HG03521 (cell line): Measurements from ENCODE around the gene SPATA32.

ENCODE experiments used
- ATAC-seq: cut with Tn5 transposase; IDR thresholded peaks from one replicate; pipeline ENCODE4 v1.9.1; 2021; ENCODE audit warnings: mild to moderate bottlenecking, moderate library complexity; ENCODE audit not compliant: unreplicated experiment

SPATA32 gene

DNA sequence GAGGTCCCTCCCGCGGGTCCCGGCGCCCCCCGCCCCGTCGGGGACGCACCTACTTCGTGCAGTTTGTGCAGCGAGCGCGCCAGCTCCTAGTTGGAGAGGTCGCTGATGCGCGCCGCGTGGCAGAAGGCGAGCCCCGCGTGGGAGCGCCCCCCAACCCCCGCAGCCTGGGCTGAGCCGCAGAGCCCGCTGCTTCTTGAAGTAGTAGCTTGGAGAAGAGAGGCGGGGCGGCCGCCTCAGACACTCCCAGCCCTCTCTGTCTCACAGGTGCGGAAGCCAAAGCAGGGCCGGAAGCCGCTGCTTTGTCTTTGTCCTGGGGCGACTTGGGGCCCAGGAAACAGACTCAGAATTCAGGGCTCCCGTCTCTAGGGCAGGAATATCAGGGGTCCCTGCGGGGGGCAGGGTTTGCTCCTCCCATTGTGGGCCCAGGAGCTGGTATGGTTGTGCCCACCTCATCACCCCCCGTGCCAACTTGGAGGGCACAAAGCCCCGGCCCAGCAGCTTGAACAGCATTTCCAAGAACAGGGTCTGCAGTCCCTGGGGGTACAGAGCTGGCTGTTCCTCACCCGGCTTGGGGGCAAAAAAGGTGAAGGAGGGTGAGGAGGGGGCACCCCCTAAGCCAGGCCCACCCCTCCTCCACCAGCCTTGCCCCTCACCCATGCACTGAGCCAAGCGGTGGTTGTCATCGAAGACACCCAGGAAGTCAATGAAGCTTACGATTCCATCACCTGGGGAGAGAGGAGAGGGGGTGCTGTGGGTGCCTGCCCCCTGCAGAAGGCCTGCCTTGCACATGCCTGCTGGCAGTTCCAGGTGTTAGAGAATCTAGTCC is 13.5 kb downstream of the SPATA32 start:
- ATAC-seq, result peak; percentile 46

- ATAC-seq, result peak; percentile 81
Measured at GRCh38 chr17:45247429-45248131, 14.3 kb downstream of the SPATA32 start.

GRCh38 chr17:45246861-45247428 is 14.9 kb downstream of the SPATA32 start:
- no peak for ATAC-seq

GRCh38 chr17:45246338-45246737 is 15.6 kb downstream of the SPATA32 start:
- ATAC-seq, result no peak

- no peak for ATAC-seq
Measured at GRCh38 chr17:45244725-45245656, 16.9 kb downstream of the SPATA32 start.

DNA sequence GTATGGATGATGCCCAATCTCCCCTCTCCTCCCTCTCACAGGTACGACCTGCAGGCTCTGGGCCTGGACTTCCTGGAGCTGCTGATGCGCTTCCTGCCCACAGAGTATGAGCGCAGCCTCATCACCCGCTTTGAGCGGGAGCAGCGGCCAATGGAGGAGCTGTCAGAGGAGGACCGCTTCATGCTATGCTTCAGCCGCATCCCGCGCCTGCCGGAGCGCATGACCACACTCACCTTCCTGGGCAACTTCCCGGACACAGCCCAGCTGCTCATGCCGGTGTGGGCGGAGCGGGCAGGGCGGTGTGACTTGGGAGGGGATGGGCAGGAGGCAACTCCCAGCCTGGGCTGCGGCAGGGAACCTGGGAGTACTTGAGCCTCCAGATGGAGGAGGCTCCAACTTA is 18.1 kb downstream of the SPATA32 start:
- no peak for ATAC-seq

DNA sequence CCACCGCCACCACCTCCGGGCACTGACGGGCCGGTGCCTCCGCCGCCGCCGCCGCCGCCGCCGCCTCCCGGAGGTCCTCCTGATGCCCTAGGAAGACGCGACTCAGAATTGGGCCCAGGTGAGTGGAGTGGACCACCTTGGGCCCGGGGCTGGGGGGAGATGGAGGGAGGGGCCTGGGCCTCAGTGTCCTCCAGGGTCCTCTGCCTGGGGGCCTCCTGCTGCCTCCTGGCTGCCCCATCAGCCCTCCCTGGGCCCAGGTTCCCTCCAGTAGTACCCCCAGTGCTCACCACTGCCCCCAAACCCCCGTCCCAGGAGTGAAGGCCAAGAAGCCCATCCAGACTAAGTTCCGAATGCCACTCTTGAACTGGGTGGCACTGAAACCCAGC is 19.9 kb downstream of the SPATA32 start:
- no peak for ATAC-seq

DNA sequence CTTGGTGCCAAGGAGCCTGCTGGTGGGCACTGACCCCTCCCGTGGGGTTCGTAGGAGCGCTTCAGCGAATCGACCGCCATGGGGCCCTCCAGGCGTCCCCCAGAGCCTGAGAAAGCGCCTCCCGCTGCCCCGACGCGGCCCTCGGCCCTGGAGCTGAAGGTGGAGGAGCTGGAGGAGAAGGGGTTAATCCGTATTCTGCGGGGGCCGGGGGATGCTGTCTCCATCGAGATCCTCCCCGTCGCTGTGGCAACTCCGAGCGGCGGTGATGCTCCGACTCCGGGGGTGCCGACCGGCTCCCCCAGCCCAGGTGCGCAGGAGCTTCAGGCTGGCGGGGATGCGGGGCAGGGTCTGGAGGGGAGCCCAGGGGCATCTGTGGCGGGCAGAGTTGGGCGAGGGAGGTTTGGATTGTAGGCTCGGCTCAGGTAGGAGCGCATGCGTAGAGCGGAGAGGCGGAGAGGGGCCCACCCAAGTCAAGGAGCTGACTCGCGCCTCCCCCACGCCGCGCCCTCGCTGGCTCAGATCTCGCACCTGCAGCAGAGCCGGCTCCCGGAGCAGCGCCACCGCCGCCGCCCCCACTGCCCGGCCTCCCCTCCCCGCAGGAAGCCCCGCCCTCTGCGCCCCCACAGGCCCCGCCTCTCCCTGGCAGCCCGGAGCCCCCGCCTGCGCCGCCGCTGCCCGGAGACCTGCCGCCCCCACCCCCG is 20.4 kb downstream of the SPATA32 start:
- no peak for ATAC-seq

- no peak for ATAC-seq
Measured at GRCh38 chr17:45240905-45241327, 21.0 kb downstream of the SPATA32 start.

DNA sequence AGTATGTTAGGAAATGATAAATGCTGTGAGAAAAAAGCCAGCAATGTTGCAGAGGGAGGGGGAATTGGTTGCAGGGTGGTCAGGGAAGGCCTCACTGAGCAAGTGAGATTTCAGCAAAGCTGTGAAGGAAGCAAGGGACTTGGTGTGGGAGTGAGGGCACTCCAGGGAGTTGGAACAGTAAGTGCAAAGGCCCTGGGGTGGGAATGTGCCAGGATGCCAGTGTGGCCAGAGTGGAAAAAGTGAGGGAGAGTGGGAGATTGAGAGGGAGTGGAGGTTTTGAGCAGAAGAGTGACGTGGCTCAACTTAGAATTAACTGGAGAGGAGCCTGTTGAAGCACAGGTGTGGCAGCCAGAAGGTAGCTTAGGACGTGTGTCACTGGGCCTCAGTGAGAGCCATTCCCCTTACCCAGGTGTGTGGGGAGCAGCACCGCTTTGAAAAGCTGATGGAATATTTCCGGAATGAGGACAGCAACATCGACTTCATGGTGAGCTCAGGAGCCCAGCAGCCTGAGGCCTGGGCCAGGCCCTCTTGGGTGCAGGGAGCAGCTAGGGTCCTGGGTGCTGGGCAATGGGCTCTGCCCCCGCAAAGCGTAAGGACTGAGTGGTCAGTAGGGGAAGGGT is 23.6 kb downstream of the SPATA32 start:
- ATAC-seq, result no peak

DNA sequence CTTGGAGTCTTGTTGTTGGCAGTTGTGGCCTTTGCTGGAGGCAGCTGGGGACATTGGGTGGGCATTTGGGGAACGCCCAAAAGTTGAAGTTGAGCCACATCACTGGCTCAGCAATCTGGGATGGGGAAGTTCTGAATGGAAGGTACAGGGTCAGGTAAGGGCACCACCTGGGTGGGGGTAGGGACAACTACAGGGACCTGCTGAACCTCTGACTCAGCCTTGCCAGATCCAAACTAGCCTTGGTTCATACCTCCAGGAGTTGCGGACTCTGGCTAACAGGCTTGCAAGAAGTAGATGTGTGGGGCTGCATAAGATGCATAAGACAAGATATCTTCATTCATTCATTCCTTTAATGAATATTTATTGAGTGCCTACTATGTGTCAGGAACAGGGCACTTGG is 24.2 kb downstream of the SPATA32 start:
- no peak for ATAC-seq

DNA sequence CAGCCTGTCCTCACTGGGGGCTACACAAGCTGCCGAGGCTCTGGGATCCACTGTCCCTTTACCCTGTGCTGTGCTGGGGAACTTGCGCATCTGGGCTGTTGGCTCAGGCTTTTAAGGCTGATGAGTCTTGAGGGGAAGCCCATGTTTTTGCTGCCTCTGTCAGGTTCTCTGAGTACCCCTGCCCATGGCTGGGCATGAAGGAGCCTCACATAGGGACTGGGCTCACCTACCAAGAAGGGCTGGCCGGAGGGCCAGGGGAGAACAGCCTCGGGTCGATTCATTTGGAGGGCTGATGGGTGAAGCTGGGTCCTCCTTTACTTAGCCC is 25.6 kb downstream of the SPATA32 start:
- ATAC-seq, result no peak

GRCh38 chr17:45235416-45236281 is 26.2 kb downstream of the SPATA32 start:
- ATAC-seq, result no peak

DNA sequence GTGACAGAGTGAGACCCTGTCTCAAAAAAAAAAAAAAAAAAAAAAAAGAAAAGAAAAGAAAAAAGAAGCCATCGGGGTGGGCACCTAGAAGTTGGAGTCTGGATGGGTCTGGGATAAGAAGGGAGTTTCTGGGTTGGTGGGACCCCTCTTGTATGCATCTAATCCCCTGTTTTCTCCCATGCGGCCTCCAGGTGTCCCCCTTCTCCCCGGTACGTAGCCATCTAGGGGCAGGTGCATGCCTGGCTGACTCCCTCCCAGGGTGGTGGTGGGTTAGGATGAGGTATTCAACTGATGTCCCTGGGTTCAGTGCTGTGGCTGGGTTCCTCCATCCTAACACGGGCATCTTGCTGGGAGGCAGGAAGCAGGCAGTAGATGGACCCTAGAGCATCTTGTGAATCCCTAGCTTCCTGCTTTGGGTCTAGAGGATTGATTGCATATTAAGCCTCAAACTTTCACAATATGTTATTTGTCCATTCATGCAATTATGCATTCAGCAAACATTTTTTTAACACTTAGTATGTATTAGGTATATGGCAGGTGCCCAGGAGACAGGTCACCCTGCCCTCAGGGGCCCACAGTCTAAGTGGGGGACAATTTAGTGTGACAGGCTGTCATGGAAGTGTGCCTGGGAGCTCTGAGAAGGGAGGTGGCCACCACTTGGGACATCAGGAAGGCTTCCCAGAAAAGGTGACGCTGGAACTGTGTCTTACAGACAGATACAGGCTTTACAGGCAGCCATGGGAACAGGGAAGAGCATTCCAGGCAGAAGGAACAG is 27.1 kb downstream of the SPATA32 start:
- ATAC-seq, result no peak

DNA sequence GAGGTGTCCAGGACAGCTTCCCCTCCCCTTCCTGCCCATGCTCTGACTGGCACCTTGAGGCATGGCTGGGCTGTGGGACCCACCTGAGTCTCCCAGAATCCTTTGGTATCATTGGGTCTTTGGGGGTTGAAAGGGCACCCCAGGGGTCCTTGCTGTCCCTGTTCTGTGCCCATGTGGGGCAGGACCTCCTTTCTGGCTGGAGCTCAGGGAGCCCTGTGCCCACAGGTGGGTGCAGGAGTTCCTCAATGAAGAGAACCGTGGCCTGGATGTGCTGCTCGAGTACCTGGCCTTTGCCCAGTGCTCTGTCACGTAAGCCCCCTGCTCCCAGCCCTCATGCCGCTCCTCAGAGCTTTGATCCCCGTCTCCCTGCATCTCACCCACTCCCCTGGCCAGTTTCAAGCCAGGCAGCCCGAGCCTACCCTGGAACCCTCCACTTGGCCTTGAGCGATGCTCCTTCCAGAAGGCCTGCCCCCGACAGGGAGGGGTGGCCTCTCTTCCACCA is 28.4 kb downstream of the SPATA32 start:
- ATAC-seq, result no peak

DNA sequence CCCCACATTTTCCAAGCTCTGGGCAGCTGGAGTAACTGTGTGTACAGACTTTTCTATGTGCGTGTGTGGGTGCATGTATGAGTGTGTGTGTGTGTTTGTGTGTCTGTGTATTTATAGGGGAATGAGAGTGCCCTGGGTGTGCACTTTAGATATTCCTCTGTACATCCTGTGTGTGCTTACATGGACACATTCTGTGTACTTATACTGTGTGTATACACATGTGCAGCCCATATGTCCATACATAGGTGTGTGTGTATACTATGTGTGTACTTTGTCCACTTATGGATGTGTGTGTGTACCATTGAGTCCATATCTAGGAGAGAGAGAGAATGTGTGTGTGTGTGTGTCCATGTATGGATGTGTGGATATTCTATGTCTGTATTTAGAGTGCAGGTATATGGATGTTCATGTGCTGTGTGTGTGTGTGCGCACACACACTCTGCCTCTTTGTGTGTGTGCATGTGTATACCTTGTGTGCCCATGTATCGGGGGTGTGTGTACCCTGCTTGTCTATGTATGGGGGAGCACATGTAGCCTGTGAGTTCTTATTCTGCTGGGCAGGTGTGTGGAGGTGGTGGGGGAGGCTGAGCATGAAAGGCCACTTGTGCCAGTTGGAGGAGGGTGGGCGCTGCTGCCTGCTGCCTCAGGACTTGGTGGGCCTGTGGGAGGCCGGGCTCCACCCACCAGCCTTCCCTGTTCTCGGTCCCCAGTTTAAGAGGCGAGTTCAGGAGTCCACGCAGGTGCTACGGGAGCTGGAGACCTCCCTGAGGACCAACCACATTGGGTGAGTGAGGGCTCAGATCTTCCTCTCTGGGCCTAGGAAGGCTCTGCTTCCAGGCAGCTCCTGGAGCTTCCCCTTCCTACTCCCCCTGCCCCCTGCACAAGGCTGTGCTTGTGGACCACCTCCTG is 29.1 kb downstream of the SPATA32 start:
- no peak for ATAC-seq

- no peak for ATAC-seq
Measured at GRCh38 chr17:45231481-45232116, 30.3 kb downstream of the SPATA32 start.
